Stimulated activated CD8-positive, alpha-beta memory T cell treated with anti-CD3 and anti-CD28 coated beads, Interleukin-15, amount 100 ng/mL, for 24 hours (primary cell): ENCODE measurements around the gene CCNG1.
"Not testable (repeated sequence)": the region's sequence is repeated elsewhere in the genome, so short reads cannot be mapped to it uniquely, and the experiment has no call there.

Source experiments
- DNase-seq: peaks from one replicate; pipeline ENCODE4 v3.0.0-alpha.2; 2020; ENCODE audit warnings: low read depth

CCNG1 gene

DNA sequence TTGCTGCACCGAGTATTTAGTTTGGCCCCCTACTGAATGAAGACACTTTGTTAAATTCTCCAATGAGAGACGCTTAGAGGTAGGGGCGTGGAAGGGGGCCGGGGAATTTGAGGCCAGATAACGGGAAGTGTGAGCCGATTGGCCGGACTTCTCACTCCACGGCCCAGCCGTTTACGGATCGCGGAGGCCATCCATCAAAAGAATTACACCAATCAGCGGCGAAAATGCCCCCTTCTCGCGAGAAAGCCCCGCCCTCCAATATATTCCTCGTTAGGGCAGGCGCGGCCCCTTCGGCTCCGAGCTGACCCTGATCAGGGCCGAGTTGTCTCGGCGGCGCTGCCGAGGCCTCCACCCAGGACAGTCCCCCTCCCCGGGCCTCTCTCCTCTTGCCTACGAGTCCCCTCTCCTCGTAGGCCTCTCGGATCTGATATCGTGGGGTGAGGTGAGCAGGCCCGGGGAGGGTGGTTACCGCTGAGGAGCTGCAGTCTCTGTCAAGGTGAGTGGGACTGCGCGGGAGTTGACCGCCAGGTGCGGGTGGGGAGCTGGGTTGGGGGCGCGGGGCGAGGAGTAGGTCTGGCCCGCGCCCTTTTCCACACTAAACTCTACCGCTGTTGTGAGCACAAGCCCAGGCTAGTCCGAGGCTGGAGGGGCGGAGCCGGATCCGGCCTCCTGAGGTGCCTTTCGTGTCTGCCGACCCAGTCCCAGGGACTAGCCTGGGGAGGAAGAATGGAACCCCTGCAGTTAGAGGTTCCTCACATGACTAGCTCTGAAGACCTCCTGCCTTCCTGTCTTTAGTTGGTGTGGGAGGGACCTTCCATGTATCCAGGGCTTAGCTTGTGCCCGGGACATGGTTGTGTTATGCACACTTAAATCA lies at the start of gene CCNG1:
Gene CCNG1 (plus strand): TSS at position 287 of the 874 bp plus-strand sequence. CDS start 1,662 bp downstream, outside the sequence.
- peak; percentile 67 for DNase-seq

DNA sequence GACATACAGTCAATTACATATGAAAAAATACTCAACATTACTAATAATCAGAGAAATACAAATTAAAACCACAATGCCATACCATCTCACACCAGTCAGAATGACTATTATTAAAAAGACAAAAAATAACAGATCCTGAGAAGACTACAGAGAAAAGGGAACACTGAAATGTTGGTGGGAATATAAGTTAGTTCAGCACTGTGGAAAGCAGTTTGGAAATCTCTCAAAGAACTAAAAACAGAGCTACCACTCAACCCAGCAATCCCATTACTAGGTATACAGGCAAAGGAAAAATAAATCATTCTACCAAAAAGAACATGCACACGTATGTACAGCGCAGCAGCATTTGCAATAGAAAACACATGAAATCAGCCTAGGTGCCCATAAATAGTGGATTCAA lies 41.6 kb upstream of the CCNG1 start:
- DNase-seq = no peak

- DNase-seq = not testable (repeated sequence)
These were observed 40.5 kb upstream of the CCNG1 start for GRCh38 chr5:163396818-163397340.

- DNase-seq = no peak
These were observed 40.0 kb upstream of the CCNG1 start for GRCh38 chr5:163397354-163397753.

GRCh38 chr5:163399923-163400322 lies 37.5 kb upstream of the CCNG1 start:
- no peak for DNase-seq

DNA sequence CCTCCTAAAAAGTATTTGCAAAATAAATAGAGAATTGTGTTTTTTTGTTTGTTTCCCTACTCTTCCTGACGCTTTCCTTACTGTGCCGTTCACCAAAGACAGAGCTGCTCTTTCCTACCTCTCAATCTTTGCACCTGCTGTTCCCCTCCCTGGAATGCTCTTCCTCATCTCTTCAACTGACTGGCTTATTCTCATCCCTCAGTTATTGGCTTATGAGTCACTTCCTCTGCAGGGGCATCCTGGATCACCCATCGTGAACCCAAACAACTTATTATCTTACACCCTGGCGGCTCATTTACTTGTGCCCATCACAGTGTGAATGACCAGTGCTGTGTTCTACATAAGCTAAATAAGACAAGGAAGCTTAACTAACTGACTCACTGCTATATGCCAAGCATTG lies 36.1 kb upstream of the CCNG1 start:
- no peak for DNase-seq

DNA sequence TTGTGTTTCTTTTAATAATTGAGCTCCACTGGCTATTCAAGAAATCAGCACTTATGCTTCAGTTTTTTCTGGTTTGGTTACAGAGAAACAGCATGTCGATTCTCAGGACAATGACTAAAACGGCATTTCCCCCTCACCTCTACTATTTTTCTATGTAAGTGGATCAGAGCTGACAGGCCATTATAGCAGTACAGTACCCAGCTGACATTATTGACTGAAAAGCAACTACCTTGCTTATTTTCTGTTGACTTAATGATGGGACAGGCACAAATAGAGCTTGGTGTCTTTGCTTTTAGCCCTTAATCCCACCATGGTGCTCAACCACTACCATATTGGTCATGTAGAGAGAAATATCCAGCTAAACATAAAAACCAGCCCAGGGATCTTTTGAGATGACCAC lies 35.4 kb upstream of the CCNG1 start:
- DNase-seq = no peak

GRCh38 chr5:163404364-163405173 lies 32.8 kb upstream of the CCNG1 start:
- DNase-seq = no peak

GRCh38 chr5:163407034-163407655 lies 30.2 kb upstream of the CCNG1 start:
- DNase-seq = no peak

DNA sequence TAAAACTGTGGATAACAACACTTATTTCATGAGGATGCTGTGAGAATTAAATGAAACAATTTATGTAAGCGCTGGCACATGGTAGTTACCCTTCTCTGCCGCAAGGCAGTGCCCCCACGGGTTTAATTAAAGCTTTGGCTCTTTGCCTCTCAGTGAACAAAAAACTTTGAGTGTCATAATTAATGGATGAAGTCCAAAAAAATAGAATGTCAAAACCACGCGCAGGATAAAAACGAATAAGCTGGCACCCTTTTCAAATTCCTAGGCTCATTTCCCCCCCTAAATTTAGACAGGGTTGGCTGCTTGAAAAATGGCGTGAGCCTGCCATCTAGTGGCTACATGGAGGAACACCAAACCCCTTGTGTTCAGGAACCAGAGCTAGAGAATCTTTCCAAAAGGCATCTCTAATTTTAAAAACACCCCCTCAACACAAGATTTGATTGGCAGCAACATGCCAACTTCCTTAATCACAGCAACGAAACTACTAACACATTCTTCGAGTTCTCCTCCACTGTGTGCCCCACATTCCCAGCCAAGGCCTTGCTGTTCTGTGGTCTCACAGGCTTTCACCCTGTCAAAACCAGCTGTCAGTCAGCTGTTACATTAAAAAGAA lies 29.0 kb upstream of the CCNG1 start:
- no peak for DNase-seq

GRCh38 chr5:163409384-163409783 lies 28.0 kb upstream of the CCNG1 start:
- no peak for DNase-seq

DNA sequence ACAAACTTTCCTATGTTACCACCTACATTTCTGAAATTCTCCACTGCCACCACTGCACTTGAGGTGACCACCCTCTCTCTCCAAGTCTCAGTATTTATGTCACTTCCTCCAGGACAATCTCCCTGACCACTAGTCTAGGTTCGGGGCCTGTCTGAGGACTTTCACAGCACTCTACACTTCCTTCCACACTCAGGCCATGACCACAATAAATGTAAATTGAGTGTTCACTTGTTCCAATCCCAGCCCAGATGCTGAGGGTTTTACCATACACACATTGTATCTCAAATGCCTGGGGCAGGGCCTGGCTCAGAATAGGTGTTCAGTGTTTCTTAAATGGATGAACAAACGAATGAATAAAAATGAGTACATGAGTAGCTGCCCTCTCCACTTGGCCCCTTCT lies 26.9 kb upstream of the CCNG1 start:
- no peak for DNase-seq

GRCh38 chr5:163415673-163416072 lies 21.7 kb upstream of the CCNG1 start:
- DNase-seq = not testable (repeated sequence)

GRCh38 chr5:163424836-163425235 lies 12.6 kb upstream of the CCNG1 start:
- no peak for DNase-seq

- DNase-seq = not testable (repeated sequence)
These were observed 11.3 kb upstream of the CCNG1 start for GRCh38 chr5:163426128-163426527.

DNA sequence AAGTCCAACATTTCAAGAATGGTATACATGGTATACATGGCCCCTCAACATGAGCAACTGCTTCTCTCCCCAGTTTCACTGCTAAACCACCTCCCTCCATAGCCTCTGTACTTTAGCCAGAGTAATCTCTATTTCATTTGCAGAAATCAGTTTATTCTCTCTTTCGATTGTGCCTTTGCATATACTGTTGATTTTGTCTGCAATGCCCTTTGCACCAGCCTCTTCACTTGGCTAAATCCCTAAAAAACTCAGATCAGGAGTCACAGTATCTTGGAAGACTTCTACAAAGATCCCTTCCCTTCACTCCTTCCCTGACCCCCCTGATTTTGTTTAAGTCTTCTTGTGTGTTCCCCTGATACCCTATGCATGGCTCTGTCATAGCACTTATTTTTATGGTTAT lies 4.9 kb upstream of the CCNG1 start:
- DNase-seq = no peak

- no peak for DNase-seq
These were observed 4.1 kb upstream of the CCNG1 start for GRCh38 chr5:163433271-163433670.

GRCh38 chr5:163434401-163434866 lies 3.0 kb upstream of the CCNG1 start:
- no peak for DNase-seq

DNA sequence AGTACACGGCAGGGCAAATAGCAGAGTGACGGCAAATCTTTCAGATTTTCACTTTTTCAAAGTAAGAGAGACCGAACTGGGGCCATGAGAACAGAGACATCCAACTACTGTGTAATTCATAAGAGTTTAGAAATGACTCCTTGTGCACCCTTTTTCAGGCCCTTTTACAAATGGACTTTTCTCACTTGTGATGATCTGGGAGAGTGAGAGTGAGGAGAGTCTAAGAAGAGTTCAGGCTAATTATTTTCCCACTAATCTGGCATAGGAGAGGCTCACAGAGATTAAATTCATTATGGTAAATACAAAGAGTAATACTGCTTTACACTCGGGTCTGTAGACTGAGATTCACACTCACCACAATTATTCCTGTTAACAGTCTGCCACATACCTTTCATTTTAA lies 880 bp upstream of the CCNG1 start:
- DNase-seq = no peak

DNA sequence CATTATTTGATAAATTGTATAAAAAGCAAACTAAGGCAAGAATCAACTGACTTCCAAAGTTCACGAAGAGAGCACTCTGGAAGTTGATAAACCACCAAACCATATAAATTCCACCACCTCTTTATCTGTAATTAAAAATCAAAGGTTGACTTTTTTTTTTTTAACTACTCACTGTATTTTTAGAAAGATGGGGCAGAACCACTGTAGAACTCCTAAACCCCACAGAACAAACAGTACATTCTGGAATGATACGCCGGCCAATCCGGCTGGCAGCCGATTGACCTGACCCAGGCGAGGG lies 435 bp upstream of the CCNG1 start:
- no peak for DNase-seq

DNA sequence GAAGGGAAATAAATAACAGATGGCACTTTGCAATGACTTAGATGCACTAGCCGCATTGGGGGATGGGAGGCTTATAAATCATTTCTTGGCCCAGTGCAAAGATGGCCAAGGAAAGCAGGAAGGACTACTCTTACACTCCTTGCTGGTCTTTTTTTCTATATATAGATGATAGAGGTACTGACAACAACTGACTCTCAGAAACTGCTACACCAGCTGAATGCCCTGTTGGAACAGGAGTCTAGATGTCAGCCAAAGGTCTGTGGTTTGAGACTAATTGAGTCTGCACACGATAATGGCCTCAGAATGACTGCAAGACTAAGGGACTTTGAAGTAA lies 1.7 kb downstream of the CCNG1 start:
- no peak for DNase-seq

- no peak for DNase-seq
These were observed 3.6 kb downstream of the CCNG1 start for GRCh38 chr5:163440954-163441353.
